HepG2 (cell line): ENCODE data around the gene KATNBL1. TPM values are rescaled to one million over a fixed set of nuclear protein-coding genes. Genes with fewer than 3 reads are reported as not detected.

ENCODE experiments used
- AGO1 ChIP-seq: fragments of 200-400 bp; formaldehyde crosslinking; IDR thresholded peaks from 2 replicates; pipeline ENCODE4 v1.6.1; 2017; ENCODE audit warnings: mild to moderate bottlenecking, low read depth, low read length, moderate library complexity; ENCODE audit not compliant: poor library complexity, severe bottlenecking
- ARID2 ChIP-seq: sonication (generic); formaldehyde crosslinking; IDR thresholded peaks from 2 replicates; pipeline ENCODE4 v1.8.1; 2022; ENCODE audit warnings: mild to moderate bottlenecking, missing genetic modification reagents, borderline replicate concordance
- EP300 ChIP-seq, 3 experiments: sonication (generic) in 1 of 3; formaldehyde crosslinking in 1 of 3; IDR thresholded peaks; 2 replicates each; pipeline versions ENCODE4 v1.5.1 to v1.6.1; 2011 to 2020; ENCODE audit warnings: low read depth in 2 of 3, low read length in 2 of 3, borderline replicate concordance in 1 of 3, improper control_type of control experiment in 1 of 3, mild to moderate bottlenecking in 1 of 3, missing genetic modification reagents in 1 of 3, moderate library complexity in 1 of 3
- GMEB1 ChIP-seq: sonication (generic); formaldehyde crosslinking; IDR thresholded peaks from 2 replicates; pipeline ENCODE4 v1.5.1; 2020; ENCODE audit warnings: missing genetic modification reagents, mild to moderate bottlenecking, borderline replicate concordance
- KDM5A ChIP-seq: fragments of 200-600 bp; sonication (generic); IDR thresholded peaks from 2 replicates; pipeline ENCODE4 v1.7.0; 2018; ENCODE audit warnings: antibody characterized with exemption, mild to moderate bottlenecking, low read length, borderline replicate concordance
- POGZ ChIP-seq: sonication (generic); formaldehyde crosslinking; IDR thresholded peaks from 2 replicates; pipeline ENCODE4 v1.4.0; 2020; ENCODE audit warnings: mild to moderate bottlenecking, missing genetic modification reagents
- RBAK ChIP-seq: sonication (generic); formaldehyde crosslinking; IDR thresholded peaks from 2 replicates; pipeline ENCODE4 v1.5.1; 2020; ENCODE audit warnings: mild to moderate bottlenecking, missing genetic modification reagents
- RBFOX2 ChIP-seq: fragments of 200-400 bp; formaldehyde crosslinking; IDR thresholded peaks from 2 replicates; pipeline ENCODE4 v1.6.1; 2017; ENCODE audit warnings: low read depth, mild to moderate bottlenecking, low read length
- STAG1 ChIP-seq: sonication (generic); formaldehyde crosslinking; IDR thresholded peaks from 2 replicates; pipeline ENCODE4 v1.4.0; 2020; ENCODE audit warnings: missing genetic modification reagents
- STAT5B ChIP-seq: sonication (generic); formaldehyde crosslinking; IDR thresholded peaks from 2 replicates; pipeline ENCODE4 v1.4.0; 2020; ENCODE audit warnings: missing genetic modification reagents
- ZNF260 ChIP-seq: sonication (generic); formaldehyde crosslinking; IDR thresholded peaks from 2 replicates; pipeline ENCODE4 v1.4.0; 2020; ENCODE audit warnings: missing genetic modification reagents, low read depth, mild to moderate bottlenecking, borderline replicate concordance
- ZNF484 ChIP-seq: sonication (generic); formaldehyde crosslinking; IDR thresholded peaks from 2 replicates; pipeline ENCODE4 v1.5.1; 2020; ENCODE audit warnings: mild to moderate bottlenecking, low read depth, missing genetic modification reagents, borderline replicate concordance
- ZNF646 ChIP-seq: sonication (generic); formaldehyde crosslinking; IDR thresholded peaks from 2 replicates; pipeline ENCODE4 v1.9.0; 2021; ENCODE audit warnings: mild to moderate bottlenecking, missing genetic modification reagents
- ZNF816 ChIP-seq: sonication (generic); formaldehyde crosslinking; IDR thresholded peaks from 2 replicates; pipeline ENCODE4 v1.8.0; 2022; ENCODE audit warnings: missing genetic modification reagents, mild to moderate bottlenecking, borderline replicate concordance
- polyA plus RNA-seq, 8 experiments: library from polyadenylated mRNA; depleted of rRNA in 3 of 8; stranded (reverse) in 7 of 8; unstranded in 1 of 8; fragments of >200 nt; fragmentation: Illumina TruSeq in 4 of 8; extraction: Trizol in 4 of 8; gene quantifications; 2 replicates each; pipeline versions ENCODE4 v1.2.1 to v1.2.3, GENCODE V29; 2011 to 2016; ENCODE audit warnings: low read depth in 4 of 8, missing spikeins in 1 of 8, mixed read lengths in 1 of 8; ENCODE audit not compliant: insufficient read depth in 1 of 8
- total RNA-seq, 5 experiments: library from RNA; depleted of rRNA; stranded (reverse); fragments of >200 nt; fragmentation: Illumina TruSeq; extraction: Trizol; gene quantifications; 2 replicates each; pipeline ENCODE4 v1.2.3, GENCODE V29; 2016; ENCODE audit warnings: low read depth in 1 of 5
- TF ChIP-seq, protein P1 (sequence below): sonication (generic); formaldehyde crosslinking; IDR thresholded peaks from 2 replicates; pipeline ENCODE4 v1.5.1; 2020; ENCODE audit warnings: mild to moderate bottlenecking, missing genetic modification reagents, moderate library complexity
- TF ChIP-seq, protein P2 (sequence below): sonication (generic); formaldehyde crosslinking; IDR thresholded peaks from 2 replicates; pipeline ENCODE4 v1.9.0; 2021; ENCODE audit warnings: missing genetic modification reagents, mild to moderate bottlenecking, borderline replicate concordance

The KATNBL1 gene
- total and polyA plus RNA-seq, 2 of the 13 experiments (the other 11 are each of a cell fraction or from before 2014, with no cell fraction given): 23.4 to 42.8 TPM

GRCh38 chr15:34101366-34102174, 108.3 kb downstream of the KATNBL1 start, which contains the start of the genes EMC7 and PGBD4 (continued):
- no peak for TF ChIP-seq RBAK (CRISPR knock-in tag)
- TF ChIP-seq KDM5A: peak; percentile 85; the same call in 1 of the 2 replicates
- TF ChIP-seq, protein P1, sequence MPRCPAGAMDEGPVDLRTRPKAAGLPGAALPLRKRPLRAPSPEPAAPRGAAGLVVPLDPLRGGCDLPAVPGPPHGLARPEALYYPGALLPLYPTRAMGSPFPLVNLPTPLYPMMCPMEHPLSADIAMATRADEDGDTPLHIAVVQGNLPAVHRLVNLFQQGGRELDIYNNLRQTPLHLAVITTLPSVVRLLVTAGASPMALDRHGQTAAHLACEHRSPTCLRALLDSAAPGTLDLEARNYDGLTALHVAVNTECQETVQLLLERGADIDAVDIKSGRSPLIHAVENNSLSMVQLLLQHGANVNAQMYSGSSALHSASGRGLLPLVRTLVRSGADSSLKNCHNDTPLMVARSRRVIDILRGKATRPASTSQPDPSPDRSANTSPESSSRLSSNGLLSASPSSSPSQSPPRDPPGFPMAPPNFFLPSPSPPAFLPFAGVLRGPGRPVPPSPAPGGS (CRISPR knock-in tag): peak; percentile 84
- TF ChIP-seq, protein P2, sequence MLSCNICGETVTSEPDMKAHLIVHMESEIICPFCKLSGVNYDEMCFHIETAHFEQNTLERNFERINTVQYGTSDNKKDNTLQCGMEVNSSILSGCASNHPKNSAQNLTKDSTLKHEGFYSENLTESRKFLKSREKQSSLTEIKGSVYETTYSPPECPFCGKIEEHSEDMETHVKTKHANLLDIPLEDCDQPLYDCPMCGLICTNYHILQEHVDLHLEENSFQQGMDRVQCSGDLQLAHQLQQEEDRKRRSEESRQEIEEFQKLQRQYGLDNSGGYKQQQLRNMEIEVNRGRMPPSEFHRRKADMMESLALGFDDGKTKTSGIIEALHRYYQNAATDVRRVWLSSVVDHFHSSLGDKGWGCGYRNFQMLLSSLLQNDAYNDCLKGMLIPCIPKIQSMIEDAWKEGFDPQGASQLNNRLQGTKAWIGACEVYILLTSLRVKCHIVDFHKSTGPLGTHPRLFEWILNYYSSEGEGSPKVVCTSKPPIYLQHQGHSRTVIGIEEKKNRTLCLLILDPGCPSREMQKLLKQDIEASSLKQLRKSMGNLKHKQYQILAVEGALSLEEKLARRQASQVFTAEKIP (CRISPR knock-in tag): no peak
- no peak for TF ChIP-seq STAT5B (CRISPR knock-in tag)
- no peak for TF ChIP-seq ZNF816 (CRISPR knock-in tag)
- peak; percentile 90 for TF ChIP-seq GMEB1 (CRISPR knock-in tag)
- TF ChIP-seq POGZ: peak; percentile 95
- peak; percentile 84 for TF ChIP-seq RBFOX2
- TF ChIP-seq STAG1 (CRISPR knock-in tag): no peak
- TF ChIP-seq AGO1: peak; percentile 40
- 0 out of 2 replicates have a peak, but pooled peaks have one; percentile 31 for TF ChIP-seq ZNF646 (CRISPR knock-in tag)
- TF ChIP-seq ARID2 (CRISPR knock-in tag): peak; percentile 39; the same call in 1 of the 2 replicates
- TF ChIP-seq ZNF484 (CRISPR knock-in tag): no peak
- no peak for TF ChIP-seq ZNF260
- TF ChIP-seq EP300 (IDR thresholded peaks at IDR 0.05; ENCODE audit: low read depth in 2 of 2, low read length in 2 of 2): peak in 1 of 2 experiments; percentile 5; a peak in 1 of 4 replicates
- no peak for TF ChIP-seq EP300 (CRISPR knock-in tag; IDR thresholded peaks at IDR 0.05; ENCODE audit: borderline replicate concordance)
